Adrenal gland (tissue), 12 donors: Measurements from ENCODE around the gene ABCC10. TPM values are rescaled to one million over a fixed set of nuclear protein-coding genes. Genes with fewer than 3 reads are reported as not detected.
A peak's percentile ranks its signal among the peaks of the same experiment; 100 is the strongest.

Experiments used
- DNase-seq, 7 donors: peaks; one replicate each; pipeline ENCODE4 v3.0.0-alpha.2; 2019 to 2020
- H3K27ac ChIP-seq, 5 donors: fragments of 200-600 bp; sonication (generic) in 4 of 5; 1 replicate in 3 of 5; 2 replicates in 2 of 5; pipeline versions ENCODE4 v1.5.1 to v1.8.0; 2016 to 2020; ENCODE audit warnings: mild to moderate bottlenecking in 1 of 5
- H3K27me3 ChIP-seq: fragments of 200-600 bp; 2 replicates; pipeline ENCODE4 v1.8.0; 2021
- H3K36me3 ChIP-seq, 2 donors: fragments of 200-600 bp; replicated peaks in 1 of 2; 1 replicate in 1 of 2; 2 replicates in 1 of 2; pipeline versions ENCODE4 v1.5.1 to v1.8.0; 2018 to 2022
- H3K4me1 ChIP-seq, 2 donors: fragments of 200-600 bp; replicated peaks in 1 of 2; 1 replicate in 1 of 2; 2 replicates in 1 of 2; pipeline versions ENCODE4 v1.5.1 to v1.8.0; 2018 to 2021
- H3K4me3 ChIP-seq, 4 donors: fragments of 200-600 bp; sonication (generic) in 3 of 4; one replicate each; pipeline ENCODE4 v1.5.1; 2016 to 2018
- H3K9me3 ChIP-seq, 3 donors: fragments of 200-600 bp; sonication (generic) in 1 of 3; replicated peaks in 1 of 3; 1 replicate in 2 of 3; 2 replicates in 1 of 3; pipeline versions ENCODE4 v1.5.1 to v1.8.0; 2016 to 2021
- CTCF ChIP-seq, 6 experiments: fragments of 450-650 bp in 4 of 6; fragments of 200-600 bp in 2 of 6; sonication (generic) in 1 of 6; IDR thresholded peaks; 1 replicate in 5 of 6; 2 replicates in 1 of 6; pipeline versions ENCODE4 v1.5.1 to v1.8.0; 2016 to 2021; ENCODE audit warnings: antibody characterized with exemption in 6 of 6, mild to moderate bottlenecking in 2 of 6, moderate library complexity in 1 of 6
- POLR2A ChIP-seq, 2 donors: fragments of 450-650 bp; IDR thresholded peaks; one replicate each; pipeline ENCODE4 v1.6.1; 2017; ENCODE audit warnings: antibody characterized with exemption in 2 of 2, mild to moderate bottlenecking in 2 of 2, moderate library complexity in 1 of 2
- WGBS, 4 donors: extraction: QIAGEN DNeasy Blood & Tissue Kit in 2 of 4; methylation state at CpG; one replicate each; pipeline versions ENCODE4 v1.1.5 to v1.1.7; 2013 to 2017; 5-methylcytosine and 5-hydroxymethylcytosine counted together
- intact Hi-C, 2 donors: fragments of 100-400 bp; cut with DNase I; formaldehyde crosslinking; loops; one replicate each; pipeline versions ENCODE4 v1.14.1 to v1.15.0; 2022 to 2023
- polyA plus RNA-seq, 3 donors: library from polyadenylated mRNA; stranded (reverse); fragments of 200-250 nt in 2 of 3; fragments of 350-450 nt in 1 of 3; fragmentation: Illumina TruSeq in 1 of 3; extraction: RNeasy Lipid Tissue Mini Kit (QIAGEN cat#74804) in 1 of 3; gene quantifications; one replicate each; pipeline ENCODE4 v1.2.3, GENCODE V29; 2013 to 2014
- total RNA-seq, 9 donors: library from RNA; depleted of rRNA in 4 of 9; stranded (reverse); fragments of >200 nt in 4 of 9; fragments of 120-200 nt in 1 of 9; fragmentation: NEBNext Ultra II Directional in 1 of 9; extraction: Animal tissue kit (Norgen Biotek cat#: 25700) in 1 of 9; gene quantifications; one replicate each; pipeline versions ENCODE4 v1.1.0 to v1.2.4, GENCODE V29; 2013 to 2023
- donor health status: healthy with polysubstance abuse.
- donor health status: Bipolar disorder and iron deficiency.
- donor health status: DM: yes; HTN: yes; CAD: no.
- donor health status: DM: no; HTN: no; CAD: no.
- donor health status: DM: no; HTN: no; CAD: no.
- donor health status: DM: yes; HTN: yes; CAD: no.

ABCC10 gene
- total and polyA plus RNA-seq, 12 donors = 8.5 to 123 (median 25.6) TPM

- Histone ChIP-seq H3K4me3 (peak overlapping the region in 3 of 4 donors; percentile 67 to 94 (median 69)), H3K36me3 (peaks cover 0 to under 1% of the 10 kb centered on the region in 2 donors), H3K27me3 (no peaks in the 10 kb centered on the region), H3K9me3 (no peaks in the 10 kb centered on the region), H3K27ac (peak overlapping the region; percentile 79 to 96 (median 81)), H3K4me1 (peaks cover 13 to 19% of the 10 kb centered on the region in 2 donors)
- DNase-seq = no peak
- TF ChIP-seq POLR2A (IDR thresholded peaks at IDR 0.05) = no peak
- TF ChIP-seq CTCF (IDR thresholded peaks at IDR 0.05) = no peak
- 23 to 85% (median 36%) methylated on average over 6 to 23 of the region's 23 CpGs for WGBS, 4 donors
- intact Hi-C loops = loop anchor here in 1 of 2 donors (5.0 kb wide), 1 partner anchor 60 kb away; the partner anchor contains the start of gene ZNF318
These were observed 374 bp upstream of the ABCC10 start for GRCh38 chr6:43426928-43427405.

GRCh38 chr6:43428112-43428570, 800 bp downstream of the ABCC10 start:
- H3K9me3 ChIP-seq = no peaks in the 10 kb centered on the region
- peaks cover 13 to 19% of the 10 kb centered on the region in 2 donors for H3K4me1 ChIP-seq
- peaks cover 0 to 12% of the 10 kb centered on the region in 2 donors for H3K36me3 ChIP-seq
- TF ChIP-seq CTCF (IDR thresholded peaks at IDR 0.05) (no peak), POLR2A (IDR thresholded peaks at IDR 0.05) (no peak)
- H3K27me3 ChIP-seq = no peaks in the 10 kb centered on the region
- intact Hi-C loops = loop anchor here in 1 of 2 donors (5.0 kb wide), 1 partner anchor 61 kb away; the partner anchor contains the start of gene ZNF318
- peak overlapping the region; percentile 59 to 94 (median 68) for H3K4me3 ChIP-seq
- WGBS, 4 donors = 14 to 18% (median 17%) methylated on average over 9 to 12 of the region's 12 CpGs
- peak overlapping the region; percentile 79 to 96 (median 81) for H3K27ac ChIP-seq
- no peak for DNase-seq

- peaks cover 13 to 19% of the 10 kb centered on the region in 2 donors for H3K4me1 ChIP-seq
- DNase-seq = no peak
- intact Hi-C loops = loop anchor here in 1 of 2 donors (5.0 kb wide), 1 partner anchor 62 kb away; the partner anchor contains the start of gene ZNF318
- no peaks in the 10 kb centered on the region for H3K9me3 ChIP-seq
- TF ChIP-seq POLR2A (IDR thresholded peaks at IDR 0.05) (no peak), CTCF (IDR thresholded peaks at IDR 0.05) (no peak)
- no peak overlapping the region for H3K4me3 ChIP-seq
- H3K27me3 ChIP-seq = no peaks in the 10 kb centered on the region
- H3K27ac ChIP-seq = no peak overlapping the region
- H3K36me3 ChIP-seq = peaks cover 0 to 15% of the 10 kb centered on the region in 2 donors
- WGBS, 4 donors = 89 to 96% (median 93%) methylated on average over 3 of the region's 3 CpGs
These were observed 1.5 kb downstream of the ABCC10 start for GRCh38 chr6:43428874-43429273.

GRCh38 chr6:43432009-43432945, 4.9 kb downstream of the ABCC10 start:
- Histone ChIP-seq H3K36me3 (peaks cover 0 to 18% of the 10 kb centered on the region in 2 donors), H3K4me1 (peaks cover 17 to 29% of the 10 kb centered on the region in 2 donors), H3K27me3 (no peaks in the 10 kb centered on the region), H3K4me3 (no peak overlapping the region), H3K27ac (no peak overlapping the region), H3K9me3 (no peaks in the 10 kb centered on the region)
- TF ChIP-seq POLR2A (IDR thresholded peaks at IDR 0.05) = no peak
- intact Hi-C loops = no loop called here
- 83 to 90% (median 87%) methylated on average over 5 to 19 of the region's 19 CpGs for WGBS, 4 donors
- DNase-seq = no peak
